Muscle of arm (tissue), 12 donors: Measurements from ENCODE around the gene CSPG4. TPM values are rescaled to one million over a fixed set of nuclear protein-coding genes. Genes with fewer than 3 reads are reported as not detected.
"Not testable (repeated sequence)": the region's sequence is repeated elsewhere in the genome, so short reads cannot be mapped to it uniquely, and the experiment has no call there.

ENCODE experiments used
- DNase-seq: peaks from one replicate; pipeline ENCODE4 v3.0.0-alpha.2; 2013
- polyA plus RNA-seq, 12 donors: library from polyadenylated mRNA; unstranded; fragments of 120-200 nt; gene quantifications; one replicate each; pipeline ENCODE4 v1.2.1, GENCODE V29; 2013; ENCODE audit not compliant: insufficient read length in 12 of 12

The CSPG4 gene
- polyA plus RNA-seq, 12 donors, result 44.2 to 157 (median 72.2) TPM; not detected in 1

DNA sequence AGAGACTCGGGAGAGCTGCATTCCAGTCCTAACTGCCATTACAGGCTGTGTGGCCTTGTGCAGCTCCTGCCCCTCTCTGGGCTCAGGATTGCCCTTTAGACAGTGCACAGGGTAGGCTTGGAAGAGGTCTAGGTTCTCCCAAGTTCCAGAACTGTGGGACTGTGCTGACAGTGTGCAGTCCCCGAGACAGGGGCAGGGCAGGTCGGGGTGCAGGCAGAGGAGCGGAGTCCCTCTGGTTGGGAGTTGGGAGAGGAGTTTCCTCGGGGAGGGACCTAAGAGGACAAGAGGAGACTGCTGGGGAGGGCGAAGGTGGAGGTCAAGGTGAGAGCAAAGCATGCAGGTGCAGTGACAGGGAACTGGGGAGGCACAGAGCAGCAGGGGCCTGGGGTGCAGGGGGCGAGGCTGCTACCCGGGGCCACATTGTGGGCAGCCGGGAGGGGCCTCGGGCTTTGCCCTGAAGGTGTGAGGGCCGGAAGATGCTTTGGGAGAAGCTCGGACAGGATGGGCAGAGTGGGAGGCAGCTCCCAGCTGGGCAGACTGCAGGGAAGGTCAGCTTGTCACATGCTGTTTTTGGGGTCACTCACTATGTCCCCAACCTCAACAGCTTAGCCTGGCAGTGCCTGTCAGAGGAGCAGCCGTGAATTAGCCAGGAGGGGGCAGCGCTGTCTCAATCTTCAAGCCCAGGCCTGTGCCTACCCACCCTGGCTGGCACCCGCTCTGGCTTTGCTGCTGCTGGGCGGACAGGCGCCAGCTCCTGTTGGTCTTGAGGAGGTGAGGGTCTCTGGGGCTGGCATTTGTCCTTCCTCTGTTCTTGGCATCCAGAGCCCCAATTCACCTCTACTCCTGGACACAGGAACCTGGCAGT is 15.4 kb upstream of the CSPG4 start:
- DNase-seq, result no peak

DNA sequence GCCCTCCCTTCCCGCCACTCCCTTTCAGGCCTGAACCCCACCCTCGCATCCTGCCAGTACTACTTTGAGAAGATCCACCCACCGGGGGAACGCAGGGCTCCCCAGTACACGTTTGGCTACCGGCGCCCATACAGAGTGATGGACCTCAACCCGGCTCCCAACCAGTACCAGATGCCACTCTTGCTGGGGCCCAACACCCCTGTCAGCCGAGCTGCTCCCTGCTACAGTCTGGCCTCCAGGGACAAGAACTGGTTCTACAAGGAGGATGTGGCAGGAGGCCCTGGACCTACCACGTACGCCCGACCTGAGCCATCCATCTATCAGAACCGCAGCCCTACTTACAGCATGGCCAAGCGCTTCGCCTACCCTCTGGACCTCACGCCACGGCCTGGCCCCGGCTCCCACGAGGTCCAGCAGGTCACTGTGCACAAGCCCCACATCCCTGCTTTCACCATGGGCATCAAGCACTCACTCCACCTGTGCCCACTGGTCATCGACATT is 14.4 kb upstream of the CSPG4 start:
- no peak for DNase-seq

DNA sequence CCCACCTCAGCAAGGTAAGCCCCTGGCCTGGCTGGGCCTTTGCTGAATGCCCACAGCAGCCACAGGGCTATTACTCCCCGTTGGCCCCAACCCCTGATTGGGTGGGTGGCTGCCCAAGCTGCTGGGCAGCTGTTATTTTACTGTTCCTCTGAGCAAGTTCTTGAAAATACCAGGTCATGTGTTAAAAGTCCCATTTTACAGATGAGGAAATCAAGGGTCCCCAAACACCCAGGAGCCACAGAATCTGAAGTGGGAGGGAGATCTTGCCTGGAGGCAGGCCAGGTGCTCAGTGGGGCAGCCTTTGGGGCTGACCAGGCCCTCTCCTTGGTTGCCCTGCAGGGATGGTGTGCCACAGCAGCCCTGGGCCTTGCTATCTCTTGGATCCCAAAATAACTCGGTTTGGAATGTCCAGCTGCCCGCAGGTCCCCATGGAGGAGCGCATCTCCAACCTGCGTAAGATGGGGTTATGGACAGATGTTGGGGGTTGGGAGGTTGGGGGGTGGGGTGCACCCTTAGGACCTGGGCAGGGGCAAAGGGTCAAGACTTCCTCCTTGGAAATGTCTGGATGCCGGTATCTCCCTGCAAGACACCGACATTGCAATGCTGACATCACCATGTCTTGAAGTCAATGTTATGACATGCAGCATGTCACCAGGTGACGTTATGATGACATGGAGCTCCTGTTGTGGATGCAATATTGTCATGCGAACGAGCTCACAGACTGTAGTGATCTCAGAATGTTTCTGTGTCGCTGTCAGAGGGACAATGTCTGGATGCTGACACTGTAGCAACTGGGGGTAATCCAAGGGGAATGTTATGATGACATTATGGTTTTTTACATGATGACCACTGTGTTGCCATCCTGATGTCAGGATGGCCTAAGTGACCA is 13.3 kb upstream of the CSPG4 start:
- DNase-seq, result no peak

DNA sequence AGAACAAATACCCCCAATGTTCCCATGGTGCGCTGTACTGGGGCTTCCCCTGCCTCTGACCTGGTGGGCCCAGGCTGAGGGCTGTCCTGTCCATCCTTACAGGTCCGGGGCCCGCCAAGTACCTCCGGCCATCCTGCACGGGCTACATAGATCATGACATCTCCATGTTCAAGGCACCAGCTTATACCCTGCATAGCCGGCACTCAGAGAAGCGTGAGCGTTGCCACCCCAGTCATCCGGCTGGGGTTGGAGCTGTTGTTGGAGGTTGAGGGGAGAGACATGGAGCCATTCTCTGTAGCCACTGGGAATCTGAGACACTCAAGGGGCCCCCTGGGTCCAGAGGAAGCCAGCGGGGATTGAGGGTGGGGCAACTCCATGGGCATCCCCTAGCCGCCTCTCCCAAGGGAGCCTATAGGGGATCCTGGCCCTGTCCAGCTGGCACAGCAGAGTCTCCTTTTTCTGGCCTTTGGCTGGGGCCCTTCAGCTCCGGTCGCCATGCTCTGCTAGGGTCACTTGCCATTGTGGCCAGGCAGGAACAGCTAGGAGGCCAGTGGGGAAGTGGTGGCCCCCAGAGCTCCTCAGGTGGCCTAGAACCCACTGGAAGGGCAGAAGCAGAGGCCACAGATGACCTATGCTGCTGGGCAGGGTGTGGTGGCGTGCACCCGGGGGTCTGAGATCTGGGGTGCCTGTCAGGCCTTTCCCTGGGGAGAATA is 12.5 kb upstream of the CSPG4 start:
- DNase-seq, result no peak

DNA sequence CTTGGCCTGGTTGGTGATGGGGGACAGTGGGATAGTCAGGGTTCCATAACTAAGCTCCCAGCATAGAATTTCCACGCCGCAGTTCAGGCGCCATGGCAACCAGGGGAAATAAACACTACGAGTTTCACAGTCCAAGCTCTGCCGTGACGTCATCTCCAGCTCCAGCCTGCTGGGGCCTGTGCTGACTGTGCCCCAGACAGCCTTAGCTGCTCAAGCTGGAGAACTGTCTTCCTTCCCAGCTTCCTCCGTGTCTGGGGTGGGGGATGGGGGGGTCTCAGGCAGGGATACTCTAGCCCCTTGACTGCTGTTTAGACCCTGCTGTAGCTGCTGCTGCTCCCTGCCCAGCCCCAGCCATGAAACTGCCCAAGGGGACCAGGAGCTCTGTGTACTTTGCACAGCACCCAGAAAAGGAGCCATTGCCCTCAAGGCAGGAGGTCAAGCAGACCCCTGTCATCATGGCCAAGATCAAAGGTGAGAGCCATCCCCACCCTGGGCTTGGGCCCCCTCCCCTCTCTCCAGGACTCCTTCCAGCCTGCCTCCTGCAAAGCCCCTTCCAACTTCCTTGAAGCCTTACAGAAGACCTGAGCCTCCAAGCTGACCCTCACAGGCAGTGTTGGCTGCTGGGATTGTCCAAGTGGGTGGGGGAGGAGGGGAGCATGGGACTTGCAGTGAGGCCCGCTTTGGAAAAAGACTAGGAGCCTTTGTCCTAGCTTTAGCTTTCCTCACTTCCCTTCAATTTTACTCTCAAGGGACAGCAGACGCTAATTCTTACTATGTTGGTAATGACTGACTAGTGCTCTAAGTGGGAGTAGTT is 11.4 kb upstream of the CSPG4 start:
- DNase-seq, result peak; percentile 97

DNA sequence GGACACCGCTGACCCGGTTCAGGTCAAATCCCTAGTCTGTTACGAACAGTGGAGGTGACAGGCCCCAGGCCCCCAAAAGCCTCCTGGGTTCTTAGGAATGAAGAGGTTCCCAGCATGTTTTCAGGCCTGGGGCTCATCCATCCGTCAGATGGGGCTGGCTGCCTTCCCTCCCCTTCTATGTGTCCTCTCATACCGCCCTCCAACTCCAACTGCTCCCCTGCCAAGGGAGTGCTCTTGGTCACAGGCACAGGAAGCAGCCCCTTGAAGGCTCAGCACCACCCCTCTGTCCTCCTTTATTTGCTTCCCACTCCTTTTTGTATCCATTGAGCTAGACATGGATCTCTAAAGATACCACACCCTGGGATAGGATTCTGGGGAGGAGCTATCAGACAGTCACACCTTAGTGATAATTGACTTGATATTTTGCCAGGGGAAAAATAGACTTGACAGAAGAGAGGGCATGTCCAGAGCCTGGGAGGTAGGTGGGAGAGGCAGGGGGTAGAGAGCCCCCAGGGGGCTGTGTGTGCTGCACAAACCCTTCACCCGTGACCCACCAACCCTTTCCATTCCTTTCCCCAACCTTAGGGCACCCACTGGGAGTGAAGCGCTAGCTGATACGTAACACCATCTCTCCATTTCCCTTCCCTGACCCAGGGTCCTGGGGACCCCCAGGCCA is 10.7 kb upstream of the CSPG4 start:
- no peak for DNase-seq

DNA sequence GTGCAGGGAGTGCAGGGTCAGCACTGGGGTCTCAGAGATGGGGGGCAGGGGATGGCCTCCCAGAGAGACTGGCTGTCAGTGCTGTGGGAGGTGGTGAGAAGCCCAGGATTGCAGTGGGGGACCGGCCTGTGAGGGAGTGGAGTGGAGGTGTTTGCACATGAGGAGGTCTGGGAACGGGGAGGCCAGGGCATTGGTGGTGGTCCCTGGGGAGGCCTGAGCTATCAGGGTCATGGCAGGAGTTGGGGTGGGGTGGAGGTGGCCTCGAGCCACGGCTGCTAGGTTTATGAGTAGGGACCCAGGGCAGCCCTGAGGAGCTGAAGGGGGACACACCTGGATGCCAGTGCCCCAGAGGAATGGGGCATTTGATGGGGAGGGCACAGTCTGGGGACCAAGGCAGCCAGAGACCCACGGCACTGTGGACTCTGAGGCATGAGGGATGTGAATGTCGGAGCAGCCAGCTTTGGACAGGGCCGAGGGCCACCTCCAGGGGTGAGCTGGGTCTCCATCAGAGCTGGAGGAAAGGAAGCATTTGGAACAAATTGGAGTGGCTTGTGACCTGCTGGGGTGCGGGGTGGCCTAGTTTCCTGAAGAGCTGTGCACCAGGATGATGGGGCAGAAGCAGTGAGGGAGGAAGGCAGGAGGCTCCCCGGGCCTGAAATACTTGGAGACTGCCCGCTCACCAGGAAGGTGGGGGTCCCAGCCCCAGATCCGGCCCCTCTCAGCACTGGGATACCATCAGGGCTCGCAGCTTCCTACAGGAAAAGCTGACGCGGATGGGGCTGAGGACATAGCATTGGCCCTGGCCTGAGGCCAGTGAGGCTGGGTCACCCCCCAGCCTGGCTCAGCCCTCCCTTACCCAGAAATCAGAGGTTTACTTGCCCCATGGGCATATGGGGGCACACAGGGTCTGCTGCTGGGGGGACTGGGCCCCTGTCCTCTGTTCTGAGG is 9.5 kb upstream of the CSPG4 start:
- DNase-seq, result no peak

DNA sequence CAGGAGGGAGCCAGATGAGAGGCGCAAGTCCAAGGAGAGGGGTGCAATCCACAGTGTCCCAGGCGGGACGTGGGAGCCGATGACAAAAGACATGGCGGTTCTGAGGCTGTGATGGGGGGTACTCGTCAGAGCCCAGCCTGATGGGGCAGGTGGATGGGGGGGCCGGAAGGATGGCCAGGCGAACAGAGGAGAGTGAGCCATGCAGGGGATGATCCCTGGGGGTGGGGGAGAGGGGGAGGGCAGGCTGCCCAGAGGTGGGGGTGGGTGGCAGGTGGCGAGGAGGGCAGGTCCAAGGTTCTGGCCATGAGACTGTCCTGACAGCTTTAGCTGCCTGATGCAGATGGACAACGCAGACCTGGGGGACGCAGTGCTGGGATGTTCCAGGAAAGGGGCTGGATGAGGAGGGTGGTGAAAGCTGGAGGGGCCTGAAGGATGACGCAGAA is 8.9 kb upstream of the CSPG4 start:
- DNase-seq, result no peak

DNA sequence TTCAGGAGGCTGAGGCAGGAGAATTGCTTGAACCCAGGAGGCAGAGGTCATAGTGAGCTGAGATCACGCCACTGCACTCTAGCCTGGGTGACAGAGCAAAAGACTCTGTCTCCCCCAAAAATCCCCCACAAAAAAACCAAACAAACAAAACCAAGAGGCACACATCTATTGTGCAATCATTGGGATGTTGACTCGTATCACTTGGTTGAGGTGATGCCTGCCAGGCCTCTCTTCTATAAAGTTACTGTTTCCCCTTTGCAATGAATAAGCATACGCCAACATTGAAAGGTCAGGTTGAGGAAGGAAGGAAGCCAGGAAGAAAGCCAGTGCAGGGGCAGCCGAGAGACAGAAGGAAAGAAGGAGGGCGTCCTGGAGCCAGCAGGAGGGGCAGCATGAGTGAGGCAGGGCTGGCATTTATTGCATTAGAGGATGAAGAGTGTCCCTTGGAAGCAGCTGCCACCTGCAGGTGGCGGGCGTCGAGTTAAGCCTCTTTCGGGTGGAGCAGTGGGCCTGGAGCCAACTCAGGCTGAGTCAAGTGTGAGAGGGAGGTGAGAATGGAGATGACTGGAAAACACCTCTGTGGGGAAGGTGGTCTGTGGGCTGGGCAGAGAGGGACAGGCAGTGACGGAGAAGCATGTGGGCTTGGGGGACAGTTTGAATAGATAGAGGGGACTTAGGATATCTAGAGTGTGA is 8.3 kb upstream of the CSPG4 start:
- DNase-seq, result no peak

DNA sequence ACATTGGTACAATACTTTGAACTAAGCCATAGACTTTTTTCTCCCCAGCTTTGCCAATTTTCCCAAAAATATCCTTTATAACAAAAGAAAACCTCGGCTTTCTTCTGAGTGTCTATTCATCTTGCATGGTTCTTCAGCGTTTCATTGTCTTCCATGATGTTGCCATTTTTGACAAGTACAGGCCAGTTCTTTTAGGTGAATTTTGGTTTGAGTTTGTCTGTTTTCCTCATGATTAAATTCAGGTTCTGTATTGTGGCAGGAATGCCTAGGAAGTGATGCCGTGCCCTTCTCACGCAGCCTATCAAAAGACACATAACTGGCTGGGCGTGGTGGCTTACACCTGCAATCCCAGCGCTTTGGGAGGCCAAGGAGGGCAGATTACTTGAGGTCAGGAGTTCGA is 7.6 kb upstream of the CSPG4 start:
- no peak for DNase-seq

DNA sequence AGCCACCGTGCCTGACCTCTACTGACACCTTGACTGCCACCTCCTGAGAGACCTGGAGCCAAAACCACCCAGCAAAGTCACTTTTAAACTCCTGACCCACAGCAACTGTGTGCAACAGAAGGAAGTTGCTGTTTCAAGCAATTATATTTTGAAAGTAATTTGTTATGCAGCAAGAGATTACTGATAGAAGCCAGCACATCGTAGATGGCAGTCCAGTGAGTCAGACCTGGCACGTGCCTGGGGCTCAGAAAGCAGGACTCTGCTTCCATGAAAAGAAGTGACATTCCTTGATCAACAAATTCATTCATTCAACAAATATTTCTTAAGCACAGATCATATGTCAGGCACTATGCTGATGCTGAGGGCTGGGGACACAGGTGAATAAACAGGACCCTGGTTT is 5.7 kb upstream of the CSPG4 start:
- no peak for DNase-seq

DNA sequence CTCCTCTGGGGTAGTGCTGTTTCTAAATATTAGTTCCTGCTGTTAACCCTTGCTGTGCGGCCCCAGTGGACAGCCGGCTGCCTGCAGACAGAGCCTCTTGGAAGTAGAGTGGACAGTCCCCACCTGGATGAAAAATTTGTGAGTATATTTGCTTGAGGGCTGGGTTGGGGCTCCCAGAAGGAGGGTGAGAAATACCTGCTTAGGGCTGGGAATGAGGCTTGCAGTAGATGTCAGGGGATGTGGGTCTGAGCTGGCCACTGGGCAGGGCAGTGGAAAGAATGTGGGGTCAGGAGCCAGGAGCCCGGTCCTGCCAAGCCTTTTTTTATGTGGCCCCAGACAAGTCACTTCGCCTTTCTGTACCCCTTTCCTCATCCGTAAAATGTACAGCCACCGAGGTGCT is 4.4 kb upstream of the CSPG4 start:
- not testable (repeated sequence) for DNase-seq

DNA sequence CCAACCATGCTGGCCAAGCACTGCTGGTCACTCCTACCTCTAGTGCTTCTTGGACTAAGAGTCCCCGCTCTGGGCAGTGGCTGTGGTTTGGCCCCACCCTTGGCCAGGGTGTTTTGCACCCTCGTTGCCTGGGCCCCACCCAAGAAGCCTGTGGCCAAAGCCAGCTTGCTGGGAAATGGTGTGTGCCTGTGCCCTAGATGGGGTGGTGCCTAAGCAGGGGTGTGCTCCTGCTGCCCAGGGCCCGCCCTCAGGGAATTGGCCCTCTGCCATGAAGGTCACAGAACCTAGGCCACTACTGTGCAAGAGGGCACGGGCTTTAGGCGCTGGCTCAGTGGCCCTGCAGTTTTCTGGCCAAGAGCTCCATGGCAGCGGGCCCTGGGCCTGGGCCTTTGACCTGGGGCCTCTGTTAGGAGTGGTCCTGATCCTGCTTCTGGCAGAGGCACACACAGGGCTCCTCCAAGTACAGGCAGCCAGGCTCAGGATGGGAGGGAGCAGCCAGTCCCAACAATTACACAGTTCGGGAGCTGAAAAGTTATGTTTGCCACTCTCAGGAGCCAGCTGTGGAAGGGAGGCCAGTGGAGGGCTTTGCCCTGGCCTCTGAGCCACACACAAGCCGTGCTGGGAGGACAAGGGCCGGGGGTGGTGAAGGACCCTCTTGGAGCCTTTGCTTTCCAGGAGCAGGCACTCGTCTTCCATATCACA is 3.8 kb upstream of the CSPG4 start:
- DNase-seq, result not testable (repeated sequence)

DNA sequence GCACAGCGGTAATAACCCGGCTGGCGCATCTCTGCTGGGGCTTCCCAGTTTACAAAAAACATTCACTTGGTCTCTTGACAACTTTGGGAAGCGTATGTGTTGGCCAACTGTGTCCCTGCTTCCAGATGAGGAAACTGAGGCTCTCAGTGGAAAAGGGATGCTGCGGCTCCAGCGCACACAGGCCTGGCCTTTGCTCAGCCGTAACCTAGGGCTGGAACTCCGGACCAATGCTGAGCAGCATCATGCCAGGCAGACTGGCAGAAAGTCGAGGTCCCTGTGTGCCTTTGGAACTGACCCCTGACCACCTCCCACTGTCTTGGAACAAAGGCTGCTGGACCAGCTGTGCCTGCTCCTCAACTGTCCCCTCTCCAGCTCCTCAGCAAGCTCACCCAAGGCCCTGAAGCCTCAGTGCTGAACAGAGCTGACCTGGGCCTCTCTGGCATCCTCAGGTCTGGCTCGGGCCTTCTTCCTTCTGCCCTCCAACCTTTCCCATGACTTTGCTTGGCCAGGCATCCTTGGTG is 2.7 kb upstream of the CSPG4 start:
- not testable (repeated sequence) for DNase-seq

DNA sequence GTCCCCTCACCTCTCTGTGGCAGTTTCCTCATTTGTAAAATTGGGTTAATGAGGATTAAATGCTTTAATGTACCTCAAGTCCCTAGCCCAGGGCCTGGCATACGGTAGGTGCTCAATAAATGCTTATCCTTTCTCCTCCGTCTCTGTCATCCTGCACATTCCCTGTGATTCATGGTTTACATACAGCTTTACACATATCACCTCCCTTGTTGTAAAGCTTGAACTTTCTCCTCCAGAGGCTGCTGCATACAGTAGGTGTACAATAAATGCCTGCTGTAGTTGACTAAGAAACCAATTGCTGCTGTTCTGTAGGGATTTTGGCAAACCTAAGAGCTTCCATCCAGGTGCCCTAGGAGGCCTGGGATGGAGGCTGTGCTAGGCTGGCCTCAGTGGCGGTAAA is 1.5 kb upstream of the CSPG4 start:
- no peak for DNase-seq

DNA sequence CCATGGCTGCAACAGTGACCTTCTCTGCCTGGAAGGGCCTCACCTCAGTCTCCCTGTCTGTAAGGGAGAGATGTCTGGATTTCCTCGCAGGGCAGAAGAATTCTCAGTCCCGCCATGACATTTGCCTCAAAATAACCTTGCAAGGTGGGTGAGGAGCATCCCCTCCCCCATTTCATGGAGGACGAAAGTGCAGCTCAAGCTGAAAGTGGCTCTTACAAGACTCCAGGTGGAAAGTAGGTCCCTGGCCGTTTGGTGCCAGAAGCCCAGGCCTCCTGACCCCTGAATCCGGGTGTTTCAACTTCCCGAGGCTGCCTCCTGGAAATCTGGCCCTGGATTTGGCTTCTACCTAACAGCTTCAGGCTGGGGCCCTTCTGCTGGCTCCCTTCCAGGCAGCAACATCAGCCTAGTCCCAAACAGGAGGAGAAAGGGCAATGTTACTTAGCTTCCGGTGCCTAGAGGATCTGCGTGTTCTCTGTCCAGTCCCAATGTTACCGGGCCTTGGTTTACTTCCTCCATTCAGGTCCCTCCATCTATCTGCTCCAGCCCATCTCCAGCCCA is 769 bp upstream of the CSPG4 start:
- DNase-seq, result no peak

DNA sequence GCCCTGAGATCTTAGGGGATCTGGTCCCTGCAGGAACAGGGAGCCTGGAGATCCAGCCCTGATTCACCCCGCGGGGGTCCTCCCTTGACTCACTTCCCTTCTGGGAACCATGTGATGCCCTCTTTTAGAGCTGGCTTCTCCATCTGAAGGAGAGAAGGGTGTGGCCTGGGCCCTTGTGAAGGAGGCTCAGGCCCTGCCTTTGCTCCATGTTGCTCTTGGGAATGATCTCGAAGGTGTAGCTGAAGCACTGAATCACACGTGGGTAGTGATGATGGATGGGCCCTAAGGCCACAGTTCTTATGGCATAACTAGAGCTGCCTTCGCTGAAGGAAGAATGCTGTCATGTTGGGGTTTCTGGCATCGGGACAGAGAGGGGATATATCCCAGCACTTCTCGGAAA is 1.2 kb downstream of the CSPG4 start:
- not testable (repeated sequence) for DNase-seq
